Measurements from ENCODE around the gene LPCAT1. TPM values are rescaled to one million over a fixed set of nuclear protein-coding genes. Genes with fewer than 3 reads are reported as not detected.
A peak's percentile ranks its signal among the peaks of the same experiment; 100 is the strongest.

LPCAT1 gene
- total RNA-seq, 6 experiments from 2014 or later = 37.5 to 53.5 (median 44.1) TPM

DNA sequence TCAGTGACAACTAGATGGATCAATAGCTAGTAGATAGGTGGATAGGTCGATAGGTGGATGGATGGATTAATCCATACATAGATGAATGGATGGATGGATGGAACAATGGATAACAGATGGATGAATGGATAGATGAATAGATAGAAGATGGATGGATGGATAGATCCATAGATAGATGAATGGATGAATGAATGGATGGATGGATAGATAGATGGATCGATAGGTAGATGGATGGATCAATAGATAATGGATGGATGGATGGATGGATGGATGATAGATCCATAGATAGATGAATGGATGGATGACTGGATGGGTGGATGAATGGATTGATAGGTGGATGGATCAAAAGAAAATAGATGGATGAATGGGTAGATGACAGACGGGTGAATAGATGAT is 83.7 kb downstream of the LPCAT1 start:
- H3K9me3 Mint-ChIP-seq = peaks cover 12% of the 10 kb centered on the region
- peaks cover 6% of the 10 kb centered on the region for H3K36me3 Mint-ChIP-seq (ENCODE audit: low read depth)
- no peak overlapping the region for H3K4me3 Mint-ChIP-seq
- H3K27me3 Mint-ChIP-seq (ENCODE audit: insufficient read depth) = peaks cover 31% of the 10 kb centered on the region
- H3K27ac Mint-ChIP-seq = no peak overlapping the region
- no peak for TF ChIP-seq CTCF (IDR thresholded peaks at IDR 0.05)
- DNase-seq = no peak
- H3K4me1 Mint-ChIP-seq (ENCODE audit: low read depth) = peaks cover 7% of the 10 kb centered on the region

GRCh38 chr5:1439388-1440097 is 84.2 kb downstream of the LPCAT1 start:
- peaks cover 12% of the 10 kb centered on the region for H3K9me3 Mint-ChIP-seq
- no peak overlapping the region for H3K4me3 Mint-ChIP-seq
- peaks cover 7% of the 10 kb centered on the region for H3K4me1 Mint-ChIP-seq (ENCODE audit: low read depth)
- H3K27me3 Mint-ChIP-seq (ENCODE audit: insufficient read depth) = peaks cover 29% of the 10 kb centered on the region
- no peak for DNase-seq
- no peak overlapping the region for H3K27ac Mint-ChIP-seq
- no peak for TF ChIP-seq CTCF (IDR thresholded peaks at IDR 0.05)
- H3K36me3 Mint-ChIP-seq (ENCODE audit: low read depth) = peaks cover 6% of the 10 kb centered on the region

DNA sequence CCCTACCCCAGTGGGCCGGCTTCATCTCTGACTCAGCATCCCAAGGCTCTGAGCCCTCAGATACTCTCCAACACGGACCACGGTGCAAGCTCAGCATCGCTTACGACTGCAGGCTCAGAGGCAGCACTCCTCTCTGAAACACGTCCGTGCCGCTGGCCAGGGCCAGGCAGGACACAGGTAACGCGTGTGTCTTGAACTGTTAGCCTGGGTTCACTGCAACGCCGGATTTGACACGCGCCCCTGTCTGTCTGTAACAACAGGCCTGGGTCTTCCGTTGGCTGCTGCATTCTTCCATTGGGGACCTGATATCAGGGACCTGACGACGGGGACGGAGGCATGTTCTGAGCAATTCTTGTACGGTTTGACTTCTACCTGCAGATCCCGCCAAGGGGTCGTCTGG is 84.9 kb downstream of the LPCAT1 start:
- peaks cover 24% of the 10 kb centered on the region for H3K27me3 Mint-ChIP-seq (ENCODE audit: insufficient read depth)
- no peak for TF ChIP-seq CTCF (IDR thresholded peaks at IDR 0.05)
- no peak for DNase-seq
- peaks cover 12% of the 10 kb centered on the region for H3K9me3 Mint-ChIP-seq
- peaks cover 7% of the 10 kb centered on the region for H3K4me1 Mint-ChIP-seq (ENCODE audit: low read depth)
- no peak overlapping the region for H3K4me3 Mint-ChIP-seq
- peaks cover 6% of the 10 kb centered on the region for H3K36me3 Mint-ChIP-seq (ENCODE audit: low read depth)
- no peak overlapping the region for H3K27ac Mint-ChIP-seq

GRCh38 chr5:1437876-1438559 is 85.7 kb downstream of the LPCAT1 start:
- peaks cover 6% of the 10 kb centered on the region for H3K36me3 Mint-ChIP-seq (ENCODE audit: low read depth)
- peaks cover 16% of the 10 kb centered on the region for H3K27me3 Mint-ChIP-seq (ENCODE audit: insufficient read depth)

DNA sequence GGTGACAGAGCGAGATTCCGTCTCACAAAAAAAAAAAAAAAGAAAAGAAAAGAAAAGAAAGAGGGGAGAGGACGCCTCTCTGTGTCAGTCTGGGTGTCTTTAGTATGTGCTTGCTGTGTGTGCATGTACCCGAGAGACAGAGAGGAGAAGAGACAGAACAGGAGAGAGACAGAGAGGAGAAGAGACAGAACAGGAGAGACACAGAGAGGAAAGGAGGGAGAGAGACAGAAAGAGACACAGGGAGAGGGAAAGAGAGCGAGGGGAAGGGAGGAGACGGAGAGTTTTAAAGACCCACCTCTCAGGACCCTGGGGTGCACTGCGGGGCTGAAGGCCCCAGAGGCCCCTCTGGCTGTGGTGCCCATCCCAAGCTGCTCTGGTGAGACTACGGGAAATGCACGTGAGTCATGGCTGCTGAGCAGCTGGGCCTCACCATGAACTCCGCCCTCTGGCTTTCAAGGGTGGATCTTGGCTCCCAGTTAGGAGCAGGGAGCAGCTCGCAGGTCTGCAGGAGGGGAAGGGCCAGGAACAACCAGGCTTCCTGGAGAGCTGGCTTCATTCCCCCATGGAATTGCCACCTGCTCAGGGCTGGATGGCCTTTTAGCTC is 86.4 kb downstream of the LPCAT1 start:
- Mint-ChIP-seq H3K36me3 (ENCODE audit: low read depth) (peaks cover 6% of the 10 kb centered on the region), H3K9me3 (peaks cover 24% of the 10 kb centered on the region), H3K4me1 (ENCODE audit: low read depth) (peaks cover 7% of the 10 kb centered on the region), H3K27ac (no peak overlapping the region), H3K4me3 (no peak overlapping the region), H3K27me3 (ENCODE audit: insufficient read depth) (peaks cover 14% of the 10 kb centered on the region)
- DNase-seq = no peak
- peak; percentile 47; the same call in 1 of the 2 replicates for TF ChIP-seq CTCF (IDR thresholded peaks at IDR 0.05)

More at GRCh38 chr5:1437876-1438559, 85.7 kb downstream of the LPCAT1 start:
- TF ChIP-seq CTCF (IDR thresholded peaks at IDR 0.05) = peak; percentile 14; the same call in 1 of the 2 replicates
- Mint-ChIP-seq H3K4me1 (ENCODE audit: low read depth) (peaks cover 7% of the 10 kb centered on the region), H3K9me3 (peaks cover 18% of the 10 kb centered on the region), H3K27ac (no peak overlapping the region), H3K4me3 (no peak overlapping the region)
- no peak for DNase-seq
